Measurements from ENCODE around the gene OR10H3. TPM values are rescaled to one million over a fixed set of nuclear protein-coding genes. Genes with fewer than 3 reads are reported as not detected.

Gene OR10H3
- total and polyA plus RNA-seq, 2 donors (not counting 1 experiment from before 2014, with no cell fraction given), result not detected

DNA sequence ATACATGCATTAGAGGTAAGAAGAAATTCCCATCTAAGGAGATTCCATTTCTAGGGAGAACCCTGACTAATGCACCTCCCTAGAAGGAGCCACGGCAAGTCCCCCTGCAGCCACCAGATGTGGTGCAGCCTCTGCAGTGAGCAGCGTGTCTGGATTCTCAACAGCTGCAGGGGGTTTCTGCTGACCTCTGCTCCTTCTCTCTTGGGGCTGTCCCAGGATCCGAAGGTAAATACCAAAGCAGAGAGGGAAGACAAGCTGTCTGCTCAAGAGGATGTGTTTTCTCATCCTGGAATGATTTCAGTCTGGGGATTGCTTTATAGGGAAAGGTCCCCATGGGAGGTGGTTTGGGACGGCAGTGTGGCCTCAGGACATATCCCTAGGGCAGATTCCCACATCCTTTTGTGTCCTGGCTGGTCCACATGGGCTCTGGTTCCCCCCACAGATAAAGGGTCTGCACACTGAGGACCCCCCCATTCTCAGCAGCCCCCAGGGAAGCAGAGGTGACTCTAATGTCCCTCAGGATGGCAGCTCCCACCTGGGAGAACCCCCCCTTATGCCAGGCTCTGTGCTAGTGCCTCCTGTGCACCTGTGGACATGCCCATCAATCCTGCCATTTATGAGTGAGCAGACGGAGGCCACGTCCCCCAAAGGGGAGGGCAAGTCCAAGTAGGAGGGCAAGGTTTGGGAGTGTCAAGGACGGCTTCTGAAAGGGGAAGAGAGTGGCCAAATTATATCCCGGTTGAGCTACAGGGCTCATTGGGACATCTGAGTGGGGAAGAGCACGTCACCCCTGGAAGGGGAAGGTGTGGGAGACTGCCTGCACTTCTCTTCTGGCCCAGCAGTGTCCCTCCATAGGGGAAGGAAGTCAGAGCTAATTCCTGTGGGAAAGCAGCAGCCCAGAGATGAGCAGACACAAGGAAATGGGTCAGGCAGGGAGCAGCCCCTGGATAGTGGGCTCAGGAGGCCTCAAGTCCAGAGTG, 39.5 kb downstream of the OR10H3 start:
- H3K4me2 ChIP-seq (replicated peaks; ENCODE audit: low read depth, low read length, poor library complexity, severe bottlenecking), result no peak overlapping the region
- TF ChIP-seq EZH2 (IDR thresholded peaks at IDR 0.05; ENCODE audit: borderline replicate concordance, insufficient read depth, low read depth, low read length, poor library complexity, severe bottlenecking), result no peak
- TF ChIP-seq, protein P1, sequence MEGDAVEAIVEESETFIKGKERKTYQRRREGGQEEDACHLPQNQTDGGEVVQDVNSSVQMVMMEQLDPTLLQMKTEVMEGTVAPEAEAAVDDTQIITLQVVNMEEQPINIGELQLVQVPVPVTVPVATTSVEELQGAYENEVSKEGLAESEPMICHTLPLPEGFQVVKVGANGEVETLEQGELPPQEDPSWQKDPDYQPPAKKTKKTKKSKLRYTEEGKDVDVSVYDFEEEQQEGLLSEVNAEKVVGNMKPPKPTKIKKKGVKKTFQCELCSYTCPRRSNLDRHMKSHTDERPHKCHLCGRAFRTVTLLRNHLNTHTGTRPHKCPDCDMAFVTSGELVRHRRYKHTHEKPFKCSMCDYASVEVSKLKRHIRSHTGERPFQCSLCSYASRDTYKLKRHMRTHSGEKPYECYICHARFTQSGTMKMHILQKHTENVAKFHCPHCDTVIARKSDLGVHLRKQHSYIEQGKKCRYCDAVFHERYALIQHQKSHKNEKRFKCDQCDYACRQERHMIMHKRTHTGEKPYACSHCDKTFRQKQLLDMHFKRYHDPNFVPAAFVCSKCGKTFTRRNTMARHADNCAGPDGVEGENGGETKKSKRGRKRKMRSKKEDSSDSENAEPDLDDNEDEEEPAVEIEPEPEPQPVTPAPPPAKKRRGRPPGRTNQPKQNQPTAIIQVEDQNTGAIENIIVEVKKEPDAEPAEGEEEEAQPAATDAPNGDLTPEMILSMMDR (IDR thresholded peaks at IDR 0.05), result no peak
- H3K9ac ChIP-seq (ENCODE audit: low read length), result no peak overlapping the region
- ChIA-PET CTCF (no interaction called here), POLR2A (no interaction called here)
- no peak for DNase-seq
- H3K4me3 Mint-ChIP-seq, result no peak overlapping the region
- 59% methylated on average over 9 of the region's 9 CpGs for WGBS (ENCODE audit: insufficient coverage)
- H3K27me3 Mint-ChIP-seq, result peaks cover 44% of the 10 kb centered on the region
- no peak overlapping the region for H3K27ac Mint-ChIP-seq
- no peaks in the 10 kb centered on the region for H3K9me3 ChIP-seq (ENCODE audit: control extremely low read depth in 1 of 3, control insufficient read depth in 2 of 3, insufficient read depth in 1 of 3, low read length in 2 of 3)
- H3K27ac ChIP-seq (ENCODE audit: low read length in 2 of 2), result no peak overlapping the region
- H2AFZ ChIP-seq (ENCODE audit: insufficient read depth, low read depth, low read length, poor library complexity, severe bottlenecking), result no peak overlapping the region
- no peak for ATAC-seq (ENCODE audit: low read depth)
- no peak overlapping the region for H3K4me3 ChIP-seq (ENCODE audit: control extremely low read depth in 1 of 5, extremely low read depth in 1 of 5, insufficient read depth in 1 of 5, low read depth in 2 of 5, low read length in 4 of 5)
- no peaks in the 10 kb centered on the region for H3K79me2 ChIP-seq (ENCODE audit: control insufficient read depth, insufficient read depth, low read length)
- H3K27me3 ChIP-seq (replicated peaks in 1 of 4; ENCODE audit: control extremely low read depth in 1 of 4, control insufficient read depth in 3 of 4, insufficient read depth in 4 of 4, low read length in 3 of 4), result peaks cover 0 to 15% (median 1%) of the 10 kb centered on the region in 4 experiments
- intact Hi-C loops (cut with micrococcal nuclease), result no loop called here
- no peaks in the 10 kb centered on the region for H3K4me1 Mint-ChIP-seq
- H4K20me1 ChIP-seq (ENCODE audit: control insufficient read depth, insufficient read depth, low read length, poor library complexity, severe bottlenecking), result no peaks in the 10 kb centered on the region
- H3K36me3 ChIP-seq (replicated peaks in 1 of 2; ENCODE audit: control extremely low read depth in 1 of 2, control insufficient read depth in 1 of 2, extremely low read depth in 1 of 2, insufficient read depth in 2 of 2, low read length in 1 of 2), result no peaks in the 10 kb centered on the region
- no peaks in the 10 kb centered on the region for H3K9me3 Mint-ChIP-seq (ENCODE audit: insufficient read depth)
- no peaks in the 10 kb centered on the region for H3K4me1 ChIP-seq (ENCODE audit: control insufficient read depth in 2 of 2, insufficient read depth in 2 of 2, low read length in 2 of 2)
